ENCODE results near the gene GLIS1.

GRCh38 chr1:53544728-53545515 lies 194.0 kb downstream of the GLIS1 start:
- TF ChIP-seq EZH2phosphoT487 (IDR thresholded peaks at IDR 0.05; ENCODE audit: borderline replicate concordance, low read length) (no peak), CTCF (conservative IDR thresholded peaks at IDR 0.05; ENCODE audit: low read depth, low read length) (no peak), EZH2 (IDR thresholded peaks at IDR 0.05; ENCODE audit: low read length, unreplicated experiment) (no peak)
